HAP-1 (cell line): Measurements from ENCODE around the gene DTNBP1.
A peak's percentile ranks its signal among the peaks of the same experiment; 100 is the strongest.

ENCODE experiments used
- DNase-seq, 2 experiments: peaks; one replicate each; pipeline ENCODE4 v3.0.0-alpha.2; 2016 to 2020; ENCODE audit warnings: low spot score in 2 of 2
- H3K27me3 ChIP-seq: fragments of 250-450 bp; sonication (Bioruptor Pico); 2 replicates; pipeline ENCODE4 v1.5.1; 2020; ENCODE audit warnings: low read depth, mild to moderate bottlenecking, moderate library complexity
- H3K36me3 ChIP-seq: fragments of 250-450 bp; sonication (Bioruptor Pico); replicated peaks from 2 replicates; pipeline ENCODE4 v1.5.1; 2020; ENCODE audit warnings: mild to moderate bottlenecking
- H3K4me1 ChIP-seq: fragments of 250-450 bp; sonication (Bioruptor Pico); 2 replicates; pipeline ENCODE4 v1.5.1; 2020; ENCODE audit warnings: mild to moderate bottlenecking
- H3K4me3 ChIP-seq: fragments of 250-450 bp; sonication (Bioruptor Pico); 2 replicates; pipeline ENCODE4 v1.5.1; 2020; ENCODE audit warnings: mild to moderate bottlenecking, moderate library complexity
- H3K9me3 ChIP-seq: fragments of 250-450 bp; sonication (Bioruptor Pico); 2 replicates; pipeline ENCODE4 v1.5.1; 2020; ENCODE audit warnings: mild to moderate bottlenecking, moderate library complexity
- in situ Hi-C: fragments of 300-500 bp; cut with MboI; formaldehyde crosslinking; loops from 3 replicates; pipeline ENCODE4 v1.14.3; 2020; ENCODE audit warnings: low sequenced_read_pairs, inconsistent platforms, mixed read lengths

The DTNBP1 gene

GRCh38 chr6:15491255-15491985 is 171.4 kb downstream of the DTNBP1 start:
- H3K36me3 ChIP-seq: no peaks in the 10 kb centered on the region
- H3K9me3 ChIP-seq: no peaks in the 10 kb centered on the region
- H3K4me3 ChIP-seq: no peak overlapping the region
- in situ Hi-C loops: loop anchor here (25.0 kb wide), 1 partner anchor 1279 kb away; no protein-coding TSS in a partner anchor
- peaks cover 6% of the 10 kb centered on the region; the same call in 1 of the 2 replicates for H3K4me1 ChIP-seq
- DNase-seq: peak; percentile 57 to 78
- no peaks in the 10 kb centered on the region for H3K27me3 ChIP-seq

DNA sequence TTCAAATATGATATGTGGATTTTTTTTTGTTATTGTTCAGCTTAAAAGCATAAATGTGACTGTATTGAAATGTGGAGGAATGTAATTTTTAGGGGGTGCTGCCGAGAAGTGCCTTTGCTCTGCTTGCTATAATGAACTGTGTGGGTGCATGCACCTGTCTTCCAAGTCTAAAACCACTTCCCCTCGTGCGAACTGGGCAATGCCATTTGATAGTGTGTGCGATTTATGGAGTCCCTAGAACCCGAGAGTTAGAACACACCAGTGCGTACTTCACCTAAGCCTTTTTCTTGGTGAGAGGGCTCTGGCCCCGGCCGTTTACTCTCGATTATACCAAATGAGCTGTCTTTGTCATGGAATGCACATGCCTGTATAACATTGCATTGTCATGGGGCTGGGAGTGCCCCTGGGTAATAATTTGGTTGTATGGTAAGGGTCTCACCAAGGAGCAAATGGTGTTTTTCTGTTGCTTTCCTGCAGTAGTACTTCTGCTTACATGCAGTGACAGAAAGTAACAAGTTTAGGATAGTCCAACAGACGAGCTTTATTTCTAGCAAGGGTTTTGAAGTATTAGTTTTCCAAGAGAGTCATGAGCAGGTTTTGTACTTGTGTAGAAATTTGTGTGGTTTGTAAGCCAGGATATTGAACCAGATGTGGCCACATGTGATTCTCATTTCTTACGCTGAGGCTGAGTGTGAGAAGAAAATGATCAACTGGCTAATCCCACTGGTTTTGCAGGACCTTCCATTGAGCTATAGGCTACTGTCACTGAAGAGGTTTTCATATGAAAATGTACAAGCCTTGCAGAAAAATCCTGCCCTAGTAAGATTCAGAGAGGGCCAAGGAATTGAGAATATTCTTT is 172.4 kb downstream of the DTNBP1 start:
- H3K4me3 ChIP-seq: no peak overlapping the region
- in situ Hi-C loops: loop anchor here (25.0 kb wide), 1 partner anchor 1278 kb away; no protein-coding TSS in a partner anchor
- no peaks in the 10 kb centered on the region for H3K36me3 ChIP-seq
- no peaks in the 10 kb centered on the region for H3K9me3 ChIP-seq
- no peaks in the 10 kb centered on the region for H3K27me3 ChIP-seq
- peaks cover 6% of the 10 kb centered on the region; the same call in 1 of the 2 replicates for H3K4me1 ChIP-seq
- no peak for DNase-seq

GRCh38 chr6:15489261-15489962 is 173.4 kb downstream of the DTNBP1 start:
- H3K4me1 ChIP-seq: peaks cover 6% of the 10 kb centered on the region; the same call in 1 of the 2 replicates
- H3K27me3 ChIP-seq: no peaks in the 10 kb centered on the region
- no peak overlapping the region for H3K4me3 ChIP-seq
- no peaks in the 10 kb centered on the region for H3K36me3 ChIP-seq
- in situ Hi-C loops: loop anchor here (25.0 kb wide), 1 partner anchor 1277 kb away; no protein-coding TSS in a partner anchor
- DNase-seq: no peak
- no peaks in the 10 kb centered on the region for H3K9me3 ChIP-seq

DNA sequence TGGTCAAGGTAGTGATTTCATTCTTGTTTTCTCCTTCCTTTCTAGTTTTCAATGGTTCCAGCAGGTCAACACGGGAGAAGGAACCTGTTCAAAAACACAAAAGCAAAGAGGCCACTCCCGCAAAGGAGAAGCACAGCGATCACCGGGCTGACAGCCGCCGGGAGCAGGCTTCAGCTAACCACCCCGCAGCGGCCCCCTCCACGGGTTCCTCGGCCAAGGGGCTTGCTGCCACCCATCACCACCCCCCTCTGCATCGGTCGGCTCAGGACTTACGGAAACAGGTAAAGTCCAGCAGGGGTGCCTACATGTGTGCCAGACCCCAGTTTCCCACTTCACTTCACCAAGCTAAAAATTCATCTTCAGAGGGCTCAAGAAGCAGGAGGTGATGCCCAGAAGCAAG is 175.6 kb downstream of the DTNBP1 start:
- in situ Hi-C loops: loop anchor here (25.0 kb wide), 1 partner anchor 1275 kb away; no protein-coding TSS in a partner anchor
- DNase-seq: no peak
- Histone ChIP-seq H3K4me1 (no peaks in the 10 kb centered on the region), H3K36me3 (no peaks in the 10 kb centered on the region), H3K4me3 (no peak overlapping the region), H3K27me3 (no peaks in the 10 kb centered on the region), H3K9me3 (no peaks in the 10 kb centered on the region)

DNA sequence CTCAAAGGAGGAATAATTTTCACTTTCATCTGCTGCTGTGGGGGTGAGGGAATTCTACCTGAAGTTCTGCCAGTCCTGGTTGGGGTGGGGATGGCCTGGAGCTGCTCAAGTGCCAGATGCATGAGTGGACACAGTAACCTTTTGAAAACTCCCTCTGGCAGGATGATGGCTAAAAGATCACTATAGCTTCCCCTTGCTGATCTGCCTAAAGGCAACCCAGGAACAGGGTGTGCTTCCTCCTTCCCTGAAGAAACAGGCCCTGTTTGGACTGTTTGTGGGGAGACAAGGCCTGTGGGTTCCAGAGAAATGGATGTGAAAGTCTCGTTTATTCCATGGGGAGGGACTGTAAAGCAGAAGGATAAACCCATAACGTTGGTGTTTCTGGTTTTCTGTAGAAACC is 176.9 kb downstream of the DTNBP1 start:
- Histone ChIP-seq H3K36me3 (no peaks in the 10 kb centered on the region), H3K4me1 (no peaks in the 10 kb centered on the region), H3K4me3 (no peak overlapping the region), H3K9me3 (no peaks in the 10 kb centered on the region), H3K27me3 (no peaks in the 10 kb centered on the region)
- DNase-seq: no peak
- in situ Hi-C loops: loop anchor here (25.0 kb wide), 1 partner anchor 1274 kb away; no protein-coding TSS in a partner anchor

DNA sequence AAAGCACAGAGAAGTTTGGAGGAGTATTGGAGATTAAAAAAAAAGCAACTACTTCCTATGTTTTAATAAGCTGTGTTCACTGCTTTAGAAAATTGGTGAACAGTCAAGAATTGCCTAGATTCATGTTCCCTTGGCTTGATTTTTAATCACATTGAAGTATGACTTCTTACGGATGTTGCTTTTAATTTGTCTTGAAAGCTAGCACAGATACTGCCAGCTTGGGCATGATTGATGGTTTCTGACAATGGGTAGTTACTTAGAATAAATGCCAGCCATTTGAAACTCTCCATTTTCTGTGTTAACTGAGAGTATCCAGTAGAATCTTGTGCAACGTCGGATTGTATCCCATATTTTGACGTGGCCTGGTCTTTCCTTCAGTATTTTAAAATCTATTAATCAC is 178.0 kb downstream of the DTNBP1 start:
- in situ Hi-C loops: loop anchor here (25.0 kb wide), 1 partner anchor 1273 kb away; no protein-coding TSS in a partner anchor
- Histone ChIP-seq H3K4me1 (no peaks in the 10 kb centered on the region), H3K36me3 (no peaks in the 10 kb centered on the region)

DNA sequence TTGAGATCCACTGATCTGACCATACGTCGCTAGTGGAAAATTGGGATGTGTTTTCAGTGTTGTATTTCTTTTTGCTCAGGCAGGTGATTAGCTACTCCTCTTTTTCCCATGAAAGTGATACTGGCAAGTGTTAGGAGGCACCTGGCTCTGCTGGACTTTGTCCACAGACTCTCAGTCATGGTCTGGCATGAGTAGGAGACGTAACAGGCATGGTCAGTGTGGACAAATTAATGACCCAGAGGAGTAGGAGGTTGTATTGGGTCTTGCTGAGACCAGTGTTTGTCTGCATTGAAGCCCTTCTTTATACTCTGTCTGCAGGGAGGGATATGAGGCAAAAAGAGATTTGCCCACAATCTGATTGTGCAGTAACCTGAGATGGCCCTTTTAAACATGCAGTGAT is 178.7 kb downstream of the DTNBP1 start:
- no peaks in the 10 kb centered on the region for H3K27me3 ChIP-seq
- in situ Hi-C loops: loop anchor here (25.0 kb wide), 1 partner anchor 1272 kb away; no protein-coding TSS in a partner anchor
- H3K9me3 ChIP-seq: no peaks in the 10 kb centered on the region
- H3K36me3 ChIP-seq: no peaks in the 10 kb centered on the region
- DNase-seq: no peak
- H3K4me3 ChIP-seq: no peak overlapping the region
- no peaks in the 10 kb centered on the region for H3K4me1 ChIP-seq

More for the DNA sequence above, 178.0 kb downstream of the DTNBP1 start:
- DNase-seq: no peak
- no peaks in the 10 kb centered on the region for H3K27me3 ChIP-seq
- H3K4me3 ChIP-seq: no peak overlapping the region
- H3K9me3 ChIP-seq: no peaks in the 10 kb centered on the region

GRCh38 chr6:15483060-15483459 is 179.8 kb downstream of the DTNBP1 start:
- DNase-seq: no peak
- in situ Hi-C loops: loop anchor here (25.0 kb wide), 1 partner anchor 1271 kb away; no protein-coding TSS in a partner anchor
- H3K9me3 ChIP-seq: no peaks in the 10 kb centered on the region
- no peak overlapping the region for H3K4me3 ChIP-seq
- H3K4me1 ChIP-seq: no peaks in the 10 kb centered on the region
- no peaks in the 10 kb centered on the region for H3K27me3 ChIP-seq
- no peaks in the 10 kb centered on the region for H3K36me3 ChIP-seq

- no peak overlapping the region for H3K4me3 ChIP-seq
- no peak for DNase-seq
- no peaks in the 10 kb centered on the region for H3K36me3 ChIP-seq
- no peaks in the 10 kb centered on the region for H3K4me1 ChIP-seq
- in situ Hi-C loops: loop anchor here (25.0 kb wide), 1 partner anchor 1269 kb away; no protein-coding TSS in a partner anchor
- no peaks in the 10 kb centered on the region for H3K27me3 ChIP-seq
- H3K9me3 ChIP-seq: no peaks in the 10 kb centered on the region
Measured at GRCh38 chr6:15481390-15482291, 181.2 kb downstream of the DTNBP1 start.

DNA sequence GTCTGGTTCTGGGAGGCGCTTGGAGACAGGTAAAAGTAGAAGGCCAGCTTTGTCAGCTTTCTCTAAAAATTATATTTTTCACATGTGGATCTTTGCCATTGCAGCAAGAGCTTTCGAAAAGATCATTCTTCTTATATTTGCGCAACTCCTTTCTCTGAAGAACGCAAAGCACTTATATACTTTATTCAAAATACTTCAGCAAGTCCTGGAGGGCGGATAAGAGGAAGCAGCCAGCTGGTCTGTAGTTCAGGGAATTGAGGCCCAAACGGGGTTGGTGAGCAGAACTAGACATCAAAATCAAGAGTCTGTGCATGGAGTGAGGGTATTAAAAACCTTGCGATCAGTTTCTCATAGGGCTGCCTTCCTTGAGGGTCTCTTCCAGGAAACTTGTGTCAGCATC is 182.3 kb downstream of the DTNBP1 start:
- Histone ChIP-seq H3K4me3 (no peak overlapping the region), H3K9me3 (no peaks in the 10 kb centered on the region), H3K27me3 (no peaks in the 10 kb centered on the region), H3K4me1 (no peaks in the 10 kb centered on the region), H3K36me3 (no peaks in the 10 kb centered on the region)
- in situ Hi-C loops: loop anchor here (25.0 kb wide), 1 partner anchor 1268 kb away; no protein-coding TSS in a partner anchor
- no peak for DNase-seq

GRCh38 chr6:15479761-15480160 is 183.1 kb downstream of the DTNBP1 start:
- H3K9me3 ChIP-seq: no peaks in the 10 kb centered on the region
- no peaks in the 10 kb centered on the region for H3K27me3 ChIP-seq
- no peaks in the 10 kb centered on the region for H3K4me1 ChIP-seq
- H3K4me3 ChIP-seq: no peak overlapping the region
- DNase-seq: no peak
- no peaks in the 10 kb centered on the region for H3K36me3 ChIP-seq
- in situ Hi-C loops: loop anchor here (25.0 kb wide), 1 partner anchor 1267 kb away; no protein-coding TSS in a partner anchor

- DNase-seq: no peak
- in situ Hi-C loops: loop anchor here (25.0 kb wide), 1 partner anchor 1265 kb away; no protein-coding TSS in a partner anchor
- H3K36me3 ChIP-seq: no peaks in the 10 kb centered on the region
Measured at GRCh38 chr6:15477746-15478145, 185.1 kb downstream of the DTNBP1 start.

More at GRCh38 chr6:15477746-15478145, 185.1 kb downstream of the DTNBP1 start:
- no peaks in the 10 kb centered on the region for H3K9me3 ChIP-seq
- no peaks in the 10 kb centered on the region for H3K4me1 ChIP-seq
- H3K27me3 ChIP-seq: no peaks in the 10 kb centered on the region
- no peak overlapping the region for H3K4me3 ChIP-seq
